ENCODE results near the gene STAT5A. TPM values are rescaled to one million over a fixed set of nuclear protein-coding genes. Genes with fewer than 3 reads are reported as not detected.

STAT5A gene
- total RNA-seq, 1 experiment from 2014 or later: 0.91 TPM

GRCh38 chr17:42249681-42250446 lies 38.4 kb upstream of the STAT5A start:
- Histone ChIP-seq H3K9me2 (ENCODE audit: insufficient read depth) (no peaks in the 10 kb centered on the region), H3K9ac (ENCODE audit: low read length) (no peak overlapping the region), H3K9me3 (ENCODE audit: control insufficient read depth in 1 of 2, insufficient read depth in 1 of 2, low read depth in 1 of 2, low read length in 2 of 2) (no peaks in the 10 kb centered on the region), H3K27me3 (ENCODE audit: insufficient read depth, low read length) (no peaks in the 10 kb centered on the region), H3K4me2 (ENCODE audit: low read length) (no peak overlapping the region), H3K4me1 (ENCODE audit: control insufficient read depth in 1 of 2, insufficient read depth in 2 of 2, low read length in 2 of 2) (peaks cover 12 to 33% of the 10 kb centered on the region in 2 experiments), H3K27ac (ENCODE audit: low read depth, low read length) (no peak overlapping the region), H3K4me3 (replicated peaks in 1 of 2; ENCODE audit: low read depth in 1 of 2, low read length in 2 of 2) (no peak overlapping the region), H3K36me3 (ENCODE audit: control insufficient read depth in 1 of 2, insufficient read depth in 2 of 2, low read length in 2 of 2) (no peaks in the 10 kb centered on the region), H2AFZ (ENCODE audit: low read depth, low read length, poor library complexity, severe bottlenecking) (no peak overlapping the region), H4K20me1 (ENCODE audit: insufficient read depth) (no peaks in the 10 kb centered on the region), H3K79me2 (ENCODE audit: insufficient read depth, low read length) (no peaks in the 10 kb centered on the region)
- CTCF ChIA-PET: interaction anchor here (1.1 kb wide), 1 partner anchor 8 kb away, joined by 3 read pairs; no protein-coding TSS in a partner anchor
- POLR2A ChIA-PET: no interaction called here
- intact Hi-C loops (cut with micrococcal nuclease): no loop called here
- ATAC-seq (no peak), DNase-seq (ENCODE audit: low read depth, low spot score) (no peak)
- RAD21 ChIA-PET (ENCODE audit: low non-redundant PET in 1 of 2, low total read pairs in 2 of 2, uncharacterized antibody in 2 of 2, unreplicated experiment in 2 of 2): no interaction called here
- no TSS peak for BruUV-seq (replicated peaks)
- no peak for TF ChIP-seq ZFX (IDR thresholded peaks at IDR 0.05)

- Histone ChIP-seq H3K4me2 (ENCODE audit: low read length) (no peak overlapping the region), H3K36me3 (ENCODE audit: control insufficient read depth in 1 of 2, insufficient read depth in 2 of 2, low read length in 2 of 2) (no peaks in the 10 kb centered on the region), H3K4me3 (replicated peaks in 1 of 2; ENCODE audit: low read depth in 1 of 2, low read length in 2 of 2) (no peak overlapping the region), H3K9ac (ENCODE audit: low read length) (no peak overlapping the region), H4K20me1 (ENCODE audit: insufficient read depth) (no peaks in the 10 kb centered on the region), H3K79me2 (ENCODE audit: insufficient read depth, low read length) (no peaks in the 10 kb centered on the region), H3K27me3 (ENCODE audit: insufficient read depth, low read length) (no peaks in the 10 kb centered on the region), H3K9me2 (ENCODE audit: insufficient read depth) (no peaks in the 10 kb centered on the region), H2AFZ (ENCODE audit: low read depth, low read length, poor library complexity, severe bottlenecking) (no peak overlapping the region), H3K27ac (ENCODE audit: low read depth, low read length) (no peak overlapping the region), H3K9me3 (ENCODE audit: control insufficient read depth in 1 of 2, insufficient read depth in 1 of 2, low read depth in 1 of 2, low read length in 2 of 2) (no peaks in the 10 kb centered on the region), H3K4me1 (ENCODE audit: control insufficient read depth in 1 of 2, insufficient read depth in 2 of 2, low read length in 2 of 2) (peaks cover 19 to 40% of the 10 kb centered on the region in 2 experiments)
- TF ChIP-seq CTCF (IDR thresholded peaks at IDR 0.05 in 2 of 3, conservative IDR thresholded peaks at IDR 0.05 in 1 of 3; ENCODE audit: borderline replicate concordance in 1 of 3, insufficient read depth in 1 of 3, low read depth in 2 of 3, low read length in 2 of 3) (peak in 2 of 3 experiments; percentile 41 to 48; a peak in 4 of 6 replicates), FOSL1 (IDR thresholded peaks at IDR 0.05; ENCODE audit: low read depth) (no peak), MAX (IDR thresholded peaks at IDR 0.05) (no peak), EGR1 (IDR thresholded peaks at IDR 0.05; ENCODE audit: low read depth) (peak; percentile 27; the same call in 1 of the 2 replicates), RAD21 (IDR thresholded peaks at IDR 0.05; ENCODE audit: low read depth) (peak; percentile 25; the same call in 1 of the 2 replicates)
- ChIA-PET POLR2A (no interaction called here), CTCF (interaction anchor here (1.8 kb wide), 1 partner anchor 29 kb away, joined by 6 read pairs; no protein-coding TSS in a partner anchor), RAD21 (ENCODE audit: low non-redundant PET in 1 of 2, low total read pairs in 2 of 2, uncharacterized antibody in 2 of 2, unreplicated experiment in 2 of 2) (no interaction called here)
- intact Hi-C loops (cut with micrococcal nuclease): no loop called here
- DNase-seq (ENCODE audit: low read depth, low spot score): no peak
- ATAC-seq: peak; percentile 67; the same call in 1 of the 2 replicates
- no TSS peak for BruUV-seq (replicated peaks)
Measured at GRCh38 chr17:42251115-42251514, 37.2 kb upstream of the STAT5A start.
